Lower lobe of right lung (tissue), 2 donors: ENCODE measurements around the gene TSR1. TPM values are rescaled to one million over a fixed set of nuclear protein-coding genes. Genes with fewer than 3 reads are reported as not detected.

Experiments used
- ATAC-seq, 2 donors: fragments of 200-7000 bp; cut with Tn5 transposase; one replicate each; pipeline ENCODE4 v1.9.1; 2020 to 2022; ENCODE audit warnings: mild to moderate bottlenecking in 2 of 2, moderate library complexity in 2 of 2
- DNase-seq: peaks from one replicate; pipeline ENCODE4 v3.0.0-alpha.2; 2020
- H3K27ac ChIP-seq: fragments of 200-600 bp; one replicate; pipeline ENCODE4 v1.8.0; 2022
- H3K27me3 ChIP-seq: fragments of 200-600 bp; one replicate; pipeline ENCODE4 v1.8.0; 2022; ENCODE audit warnings: low read depth
- H3K36me3 ChIP-seq: fragments of 200-600 bp; one replicate; pipeline ENCODE4 v1.8.0; 2022; ENCODE audit warnings: mild to moderate bottlenecking
- H3K4me1 ChIP-seq: fragments of 200-600 bp; one replicate; pipeline ENCODE4 v1.8.0; 2022
- H3K4me3 ChIP-seq: fragments of 200-600 bp; one replicate; pipeline ENCODE4 v1.8.0; 2022; ENCODE audit warnings: mild to moderate bottlenecking
- H3K9me3 ChIP-seq: fragments of 200-600 bp; one replicate; pipeline ENCODE4 v1.8.0; 2022
- intact Hi-C: fragments of 100-400 bp; cut with DNase I; formaldehyde crosslinking; loops from one replicate; pipeline ENCODE4 v1.11.0; 2022
- total RNA-seq: library from RNA; stranded (reverse); fragmentation: NEBNext Ultra II Directional; extraction: Animal tissue kit (Norgen Biotek cat#: 25700); gene quantifications from one replicate; pipeline ENCODE4 v1.2.1, GENCODE V29; 2021
- TF ChIP-seq, protein P1 (sequence below): fragments of 200-600 bp; IDR thresholded peaks from one replicate; pipeline ENCODE4 v1.8.0; 2022; ENCODE audit warnings: antibody characterized with exemption, mild to moderate bottlenecking
- donor health status: DM: no; HTN: yes; CAD: no; lungs with severe emphysema.

Gene TSR1
- total RNA-seq, 1 donor from 2014 or later: 18.8 TPM

DNA sequence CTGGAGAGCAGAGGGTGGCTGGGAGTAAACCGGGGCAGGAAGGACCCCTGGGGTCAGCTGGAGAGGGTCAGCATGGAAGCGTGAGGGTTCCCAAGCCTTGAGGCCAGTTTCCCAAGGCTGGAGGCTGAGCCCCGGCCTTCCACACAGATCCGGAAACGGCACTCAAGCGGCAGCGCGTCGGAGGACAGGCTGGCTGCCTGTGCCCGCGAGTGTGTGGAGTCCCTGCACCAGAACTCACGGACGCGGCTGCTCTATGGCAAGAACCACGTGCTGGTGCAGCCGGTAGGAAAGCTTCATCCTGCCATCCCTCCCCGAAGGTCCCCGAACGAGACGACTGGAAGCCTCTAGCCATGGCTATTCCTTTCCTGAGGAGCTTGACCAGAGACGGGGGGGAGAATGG lies 27.1 kb upstream of the TSR1 start:
- intact Hi-C loops: no loop called here
- TF ChIP-seq, protein P1, sequence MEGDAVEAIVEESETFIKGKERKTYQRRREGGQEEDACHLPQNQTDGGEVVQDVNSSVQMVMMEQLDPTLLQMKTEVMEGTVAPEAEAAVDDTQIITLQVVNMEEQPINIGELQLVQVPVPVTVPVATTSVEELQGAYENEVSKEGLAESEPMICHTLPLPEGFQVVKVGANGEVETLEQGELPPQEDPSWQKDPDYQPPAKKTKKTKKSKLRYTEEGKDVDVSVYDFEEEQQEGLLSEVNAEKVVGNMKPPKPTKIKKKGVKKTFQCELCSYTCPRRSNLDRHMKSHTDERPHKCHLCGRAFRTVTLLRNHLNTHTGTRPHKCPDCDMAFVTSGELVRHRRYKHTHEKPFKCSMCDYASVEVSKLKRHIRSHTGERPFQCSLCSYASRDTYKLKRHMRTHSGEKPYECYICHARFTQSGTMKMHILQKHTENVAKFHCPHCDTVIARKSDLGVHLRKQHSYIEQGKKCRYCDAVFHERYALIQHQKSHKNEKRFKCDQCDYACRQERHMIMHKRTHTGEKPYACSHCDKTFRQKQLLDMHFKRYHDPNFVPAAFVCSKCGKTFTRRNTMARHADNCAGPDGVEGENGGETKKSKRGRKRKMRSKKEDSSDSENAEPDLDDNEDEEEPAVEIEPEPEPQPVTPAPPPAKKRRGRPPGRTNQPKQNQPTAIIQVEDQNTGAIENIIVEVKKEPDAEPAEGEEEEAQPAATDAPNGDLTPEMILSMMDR: no peak
- DNase-seq (no peak), ATAC-seq (no peak)
- Histone ChIP-seq H3K27ac (no peak overlapping the region), H3K4me3 (no peak overlapping the region), H3K36me3 (peaks cover 50% of the 10 kb centered on the region), H3K9me3 (no peaks in the 10 kb centered on the region), H3K4me1 (peaks cover 7% of the 10 kb centered on the region), H3K27me3 (no peaks in the 10 kb centered on the region)

DNA sequence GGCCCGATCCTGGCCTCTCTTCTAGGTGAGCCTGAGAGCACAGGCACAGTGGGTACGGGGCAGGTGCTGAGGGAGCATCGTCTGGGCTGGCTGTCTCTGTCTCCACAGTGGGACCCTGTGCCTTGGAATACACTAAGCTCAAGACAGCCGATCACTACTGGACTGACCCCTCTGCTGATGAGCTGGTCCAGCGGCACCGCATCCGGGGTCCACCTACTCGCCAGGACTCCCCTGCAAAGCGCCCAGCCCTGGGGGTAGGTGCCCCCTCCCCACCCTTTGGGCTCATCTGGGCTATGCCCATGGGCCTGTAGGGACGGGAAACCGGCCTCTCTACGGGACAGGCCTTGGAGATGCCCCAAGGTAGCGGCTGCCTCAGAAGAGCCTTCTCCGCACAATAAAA lies 26.6 kb upstream of the TSR1 start:
- intact Hi-C loops: no loop called here
- TF ChIP-seq, protein P1: no peak
- Histone ChIP-seq H3K4me3 (no peak overlapping the region), H3K27ac (no peak overlapping the region), H3K4me1 (peaks cover 7% of the 10 kb centered on the region), H3K36me3 (peaks cover 52% of the 10 kb centered on the region), H3K27me3 (no peaks in the 10 kb centered on the region), H3K9me3 (no peaks in the 10 kb centered on the region)
- no peak for ATAC-seq
- no peak for DNase-seq

DNA sequence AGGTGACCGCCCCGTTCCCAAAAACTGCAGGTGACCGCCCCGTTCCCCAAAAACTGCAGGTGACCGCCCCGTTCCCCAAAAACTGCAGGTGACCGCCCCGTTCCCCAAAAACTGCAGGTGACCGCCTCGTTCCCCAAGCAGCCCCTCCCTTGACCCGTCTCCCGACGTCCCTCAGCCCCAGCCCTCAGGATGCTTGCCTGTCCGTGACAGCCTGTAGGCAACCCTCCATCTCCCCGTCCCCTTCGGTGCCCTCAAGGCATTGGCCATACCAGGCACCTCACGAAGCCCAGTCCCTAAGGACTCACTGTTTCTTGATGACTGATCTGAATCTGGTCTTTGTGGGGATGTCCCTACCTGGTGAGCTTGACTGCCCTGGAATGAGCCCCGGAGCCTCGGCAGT lies 26.2 kb upstream of the TSR1 start:
- H3K36me3 ChIP-seq: peaks cover 54% of the 10 kb centered on the region
- intact Hi-C loops: no loop called here
- H3K27ac ChIP-seq: no peak overlapping the region
- ATAC-seq (no peak), DNase-seq (no peak)
- H3K9me3 ChIP-seq: no peaks in the 10 kb centered on the region
- TF ChIP-seq, protein P1: no peak
- no peaks in the 10 kb centered on the region for H3K27me3 ChIP-seq
- H3K4me3 ChIP-seq: no peak overlapping the region
- H3K4me1 ChIP-seq: peaks cover 7% of the 10 kb centered on the region

DNA sequence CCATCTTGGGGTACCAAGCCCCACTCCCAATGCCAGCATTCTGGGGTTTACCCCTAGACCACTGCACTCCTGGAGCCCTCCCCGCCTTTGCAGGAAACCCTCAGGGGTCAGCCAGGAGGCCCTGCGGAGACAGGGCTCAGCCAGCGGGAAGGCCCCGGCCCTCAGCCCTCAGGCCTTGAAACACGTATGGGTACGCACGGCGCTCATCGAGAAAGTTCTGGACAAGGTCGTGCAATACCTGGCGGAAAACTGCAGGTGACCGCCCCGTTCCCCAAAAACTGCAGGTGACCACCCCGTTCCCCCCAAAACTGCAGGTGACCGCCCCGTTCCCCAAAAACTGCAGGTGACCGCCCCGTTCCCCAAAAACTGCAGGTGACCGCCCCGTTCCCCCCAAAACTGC lies 25.8 kb upstream of the TSR1 start:
- DNase-seq (no peak), ATAC-seq (no peak)
- no peak overlapping the region for H3K4me3 ChIP-seq
- TF ChIP-seq, protein P1: no peak
- H3K27me3 ChIP-seq: no peaks in the 10 kb centered on the region
- peaks cover 51% of the 10 kb centered on the region for H3K36me3 ChIP-seq
- intact Hi-C loops: no loop called here
- no peaks in the 10 kb centered on the region for H3K9me3 ChIP-seq
- no peak overlapping the region for H3K27ac ChIP-seq
- H3K4me1 ChIP-seq: peaks cover 7% of the 10 kb centered on the region

DNA sequence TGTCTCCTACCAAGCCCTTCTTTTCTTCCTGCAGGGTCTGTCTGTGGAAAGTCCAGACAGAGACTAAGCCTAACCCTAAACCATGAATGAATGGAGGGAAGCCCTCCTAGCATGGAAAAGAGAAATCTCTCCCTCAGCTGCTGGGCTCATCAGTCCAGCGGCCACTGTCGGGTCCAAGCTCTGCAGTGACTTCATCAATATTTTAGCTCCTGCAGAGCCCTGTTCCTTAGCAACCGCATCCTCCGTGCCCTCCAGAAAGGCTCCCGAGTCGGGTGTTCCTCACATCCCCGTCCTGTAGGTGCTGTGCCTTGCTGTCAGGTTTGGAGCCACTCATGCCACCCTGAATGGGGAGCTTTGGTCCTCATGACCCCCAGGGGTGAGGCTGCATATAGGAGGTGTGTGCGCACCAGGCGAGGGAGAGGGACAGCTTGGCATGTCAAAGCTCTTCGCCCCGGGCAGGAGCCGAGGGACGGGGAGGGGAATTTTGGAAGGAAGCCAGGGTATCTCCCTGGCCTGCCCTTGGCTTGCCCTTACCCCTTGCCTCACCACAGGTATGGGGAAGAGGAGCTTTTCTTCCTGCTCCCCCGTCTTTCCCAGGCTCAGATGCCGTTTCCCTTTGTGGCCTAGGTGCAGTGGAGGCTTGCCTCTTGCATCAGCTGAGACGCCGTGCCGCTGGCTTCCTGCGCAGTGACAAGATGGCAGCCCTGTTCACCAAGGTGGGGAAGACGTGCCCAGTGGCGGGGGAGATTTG lies 24.9 kb upstream of the TSR1 start:
- Histone ChIP-seq H3K4me3 (no peak overlapping the region), H3K27me3 (no peaks in the 10 kb centered on the region), H3K27ac (no peak overlapping the region), H3K4me1 (peaks cover 7% of the 10 kb centered on the region), H3K9me3 (no peaks in the 10 kb centered on the region), H3K36me3 (peaks cover 44% of the 10 kb centered on the region)
- TF ChIP-seq, protein P1: no peak
- no peak for DNase-seq
- no peak for ATAC-seq
- intact Hi-C loops: no loop called here
